Naive B cell (primary cell): ENCODE measurements around the gene TOM1. TPM values are rescaled to one million over a fixed set of nuclear protein-coding genes. Genes with fewer than 3 reads are reported as not detected.
A peak's percentile ranks its signal among the peaks of the same experiment; 100 is the strongest.

Experiments
- ATAC-seq, 2 donors: fragments of 150-1000 bp; cut with Tn5 transposase; 2 replicates each; pipeline ENCODE4 v1.10.0; 2021; ENCODE audit warnings: low read depth in 2 of 2, mild to moderate bottlenecking in 2 of 2, moderate library complexity in 2 of 2
- DNase-seq: peaks from one replicate; pipeline ENCODE4 v3.0.0; 2022
- H3K27ac Mint-ChIP-seq, 6 donors: one replicate each; pipeline ENCODE4 v1.8.0; 2020 to 2022; ENCODE audit warnings: mild to moderate bottlenecking in 6 of 6, mixed read lengths in 6 of 6, moderate library complexity in 5 of 6, inconsistent platforms in 2 of 6
- H3K27me3 Mint-ChIP-seq, 3 donors: one replicate each; pipeline ENCODE4 v1.8.0; 2021 to 2022; ENCODE audit warnings: mixed read lengths in 3 of 3, mild to moderate bottlenecking in 1 of 3
- H3K36me3 Mint-ChIP-seq, 2 donors: one replicate each; pipeline ENCODE4 v1.8.0; 2020 to 2022; ENCODE audit warnings: mixed read lengths in 2 of 2, inconsistent platforms in 1 of 2, mild to moderate bottlenecking in 1 of 2
- H3K4me1 Mint-ChIP-seq, 3 donors: one replicate each; pipeline ENCODE4 v1.8.0; 2020 to 2022; ENCODE audit warnings: mixed read lengths in 3 of 3, inconsistent platforms in 1 of 3, mild to moderate bottlenecking in 1 of 3, moderate library complexity in 1 of 3
- H3K4me3 Mint-ChIP-seq, 8 donors: one replicate each; pipeline ENCODE4 v1.8.0; 2020 to 2022; ENCODE audit warnings: mild to moderate bottlenecking in 8 of 8, mixed read lengths in 8 of 8, moderate library complexity in 8 of 8, inconsistent platforms in 2 of 8
- H3K9me3 Mint-ChIP-seq, 7 donors: one replicate each; pipeline ENCODE4 v1.8.0; 2020 to 2022; ENCODE audit warnings: mixed read lengths in 7 of 7, mild to moderate bottlenecking in 5 of 7, inconsistent platforms in 2 of 7, moderate library complexity in 1 of 7
- polyA plus RNA-seq, 6 donors: library from polyadenylated mRNA; unstranded; fragments of 300-500 nt; fragmentation: Illumina TruSeq; gene quantifications; one replicate each; pipeline ENCODE4 v1.2.3, GENCODE V29; 2021; ENCODE audit warnings: low read depth in 6 of 6

TOM1 gene
- polyA plus RNA-seq, 6 donors from 2014 or later: 15.4 to 24.9 (median 18.8) TPM

DNA sequence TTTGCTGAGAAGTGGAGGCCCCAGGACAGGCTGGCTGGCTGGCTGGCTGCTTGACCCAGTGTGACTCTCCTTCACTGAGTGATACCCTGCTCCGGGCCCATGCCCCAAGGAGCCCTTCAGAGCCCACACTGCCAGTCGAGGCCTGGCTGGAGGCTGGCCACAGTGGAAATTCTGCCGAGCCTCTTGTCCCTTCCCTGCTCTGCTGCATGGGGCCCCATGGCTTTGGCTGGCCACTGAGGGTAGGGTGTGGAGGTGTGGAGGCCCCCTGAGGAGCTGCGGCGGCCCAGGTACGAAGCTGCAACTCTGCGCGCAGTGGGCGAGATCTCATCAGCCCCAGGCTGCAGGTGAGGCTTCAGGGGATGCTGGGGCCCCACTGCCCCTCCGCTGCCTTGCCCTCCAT lies 47.8 kb downstream of the TOM1 start:
- H3K36me3 Mint-ChIP-seq: no peaks in the 10 kb centered on the region

GRCh38 chr22:35348026-35348590 lies 48.4 kb downstream of the TOM1 start:
- H3K4me3 Mint-ChIP-seq: no peak overlapping the region

More for the DNA sequence above, 47.8 kb downstream of the TOM1 start:
- DNase-seq: no peak
- H3K4me3 Mint-ChIP-seq: no peak overlapping the region
- peaks cover 19 to 24% (median 23%) of the 10 kb centered on the region in 3 donors for H3K4me1 Mint-ChIP-seq
- H3K27me3 Mint-ChIP-seq: no peaks in the 10 kb centered on the region
- ATAC-seq: no peak
- H3K9me3 Mint-ChIP-seq: no peaks in the 10 kb centered on the region
- H3K27ac Mint-ChIP-seq: no peak overlapping the region

GRCh38 chr22:35348703-35349102 lies 49.0 kb downstream of the TOM1 start:
- H3K4me3 Mint-ChIP-seq: no peak overlapping the region
- H3K27ac Mint-ChIP-seq: no peak overlapping the region
- no peaks in the 10 kb centered on the region for H3K27me3 Mint-ChIP-seq
- H3K36me3 Mint-ChIP-seq: no peaks in the 10 kb centered on the region
- no peak for ATAC-seq
- H3K4me1 Mint-ChIP-seq: peaks cover 30 to 36% (median 33%) of the 10 kb centered on the region in 3 donors
- DNase-seq: no peak
- H3K9me3 Mint-ChIP-seq: no peaks in the 10 kb centered on the region

More at GRCh38 chr22:35348026-35348590, 48.4 kb downstream of the TOM1 start:
- ATAC-seq (no peak), DNase-seq (no peak)
- no peak overlapping the region for H3K27ac Mint-ChIP-seq
- H3K27me3 Mint-ChIP-seq: no peaks in the 10 kb centered on the region
- no peaks in the 10 kb centered on the region for H3K9me3 Mint-ChIP-seq
- H3K4me1 Mint-ChIP-seq: peaks cover 26 to 30% (median 29%) of the 10 kb centered on the region in 3 donors
- H3K36me3 Mint-ChIP-seq: no peaks in the 10 kb centered on the region

GRCh38 chr22:35349368-35349703 lies 49.6 kb downstream of the TOM1 start:
- H3K4me3 Mint-ChIP-seq: peak overlapping the region in 3 of 8 donors; percentile 25 to 42 (median 31)

DNA sequence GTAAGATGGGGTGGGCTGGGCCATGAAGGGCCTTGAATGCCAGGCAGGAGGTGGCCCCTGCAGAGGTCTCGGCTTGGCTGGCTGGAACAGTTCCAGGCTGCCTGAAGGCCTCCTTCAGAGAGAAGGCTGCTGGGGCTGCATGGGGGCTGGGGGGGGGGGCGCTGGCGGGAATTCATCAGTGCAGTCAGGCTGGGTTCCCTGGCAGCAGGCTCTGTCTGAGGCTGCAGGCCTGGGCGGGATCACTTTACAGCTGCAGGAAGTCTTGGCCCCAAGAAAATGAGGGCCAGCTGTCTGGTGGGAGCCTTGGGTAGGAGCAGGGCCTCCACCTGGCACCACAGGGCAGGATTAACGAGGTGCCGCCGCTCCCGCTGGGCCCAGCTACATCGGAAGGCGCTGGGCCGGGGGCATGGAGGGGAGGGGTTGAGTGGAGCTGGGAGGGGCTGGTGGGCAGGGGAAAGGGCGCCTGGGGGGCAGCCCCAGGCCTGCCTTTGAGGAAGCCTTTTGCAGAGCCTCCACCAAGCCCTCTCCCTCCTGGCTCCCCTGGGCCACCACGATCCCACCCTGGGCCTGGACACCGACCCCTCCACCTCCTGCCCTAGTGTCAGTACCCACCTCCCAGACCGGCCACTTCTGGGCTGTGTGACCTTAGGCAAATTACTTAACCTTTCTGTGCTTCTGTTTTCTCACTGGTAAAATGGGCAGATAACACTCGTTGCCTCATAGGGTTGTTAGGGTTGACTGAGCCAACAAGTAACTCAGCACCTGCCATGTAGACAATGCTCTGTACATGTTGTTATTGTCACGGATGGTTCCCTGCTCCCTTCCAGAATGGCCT lies 50.2 kb downstream of the TOM1 start:
- Mint-ChIP-seq H3K4me3 (peak overlapping the region in 5 of 8 donors; percentile 22 to 87 (median 42)), H3K27me3 (no peaks in the 10 kb centered on the region), H3K36me3 (no peaks in the 10 kb centered on the region), H3K4me1 (peaks cover 30 to 47% (median 34%) of the 10 kb centered on the region in 3 donors), H3K27ac (peak overlapping the region in 5 of 6 donors; percentile 27 to 100 (median 84)), H3K9me3 (no peaks in the 10 kb centered on the region)
- no peak for ATAC-seq
- no peak for DNase-seq

More at GRCh38 chr22:35349368-35349703, 49.6 kb downstream of the TOM1 start:
- H3K27me3 Mint-ChIP-seq: no peaks in the 10 kb centered on the region
- H3K4me1 Mint-ChIP-seq: peaks cover 30 to 42% (median 33%) of the 10 kb centered on the region in 3 donors
- no peaks in the 10 kb centered on the region for H3K36me3 Mint-ChIP-seq
- ATAC-seq: no peak
- peak overlapping the region in 2 of 6 donors; percentile 78 to 97 for H3K27ac Mint-ChIP-seq
- DNase-seq: no peak
- no peaks in the 10 kb centered on the region for H3K9me3 Mint-ChIP-seq

DNA sequence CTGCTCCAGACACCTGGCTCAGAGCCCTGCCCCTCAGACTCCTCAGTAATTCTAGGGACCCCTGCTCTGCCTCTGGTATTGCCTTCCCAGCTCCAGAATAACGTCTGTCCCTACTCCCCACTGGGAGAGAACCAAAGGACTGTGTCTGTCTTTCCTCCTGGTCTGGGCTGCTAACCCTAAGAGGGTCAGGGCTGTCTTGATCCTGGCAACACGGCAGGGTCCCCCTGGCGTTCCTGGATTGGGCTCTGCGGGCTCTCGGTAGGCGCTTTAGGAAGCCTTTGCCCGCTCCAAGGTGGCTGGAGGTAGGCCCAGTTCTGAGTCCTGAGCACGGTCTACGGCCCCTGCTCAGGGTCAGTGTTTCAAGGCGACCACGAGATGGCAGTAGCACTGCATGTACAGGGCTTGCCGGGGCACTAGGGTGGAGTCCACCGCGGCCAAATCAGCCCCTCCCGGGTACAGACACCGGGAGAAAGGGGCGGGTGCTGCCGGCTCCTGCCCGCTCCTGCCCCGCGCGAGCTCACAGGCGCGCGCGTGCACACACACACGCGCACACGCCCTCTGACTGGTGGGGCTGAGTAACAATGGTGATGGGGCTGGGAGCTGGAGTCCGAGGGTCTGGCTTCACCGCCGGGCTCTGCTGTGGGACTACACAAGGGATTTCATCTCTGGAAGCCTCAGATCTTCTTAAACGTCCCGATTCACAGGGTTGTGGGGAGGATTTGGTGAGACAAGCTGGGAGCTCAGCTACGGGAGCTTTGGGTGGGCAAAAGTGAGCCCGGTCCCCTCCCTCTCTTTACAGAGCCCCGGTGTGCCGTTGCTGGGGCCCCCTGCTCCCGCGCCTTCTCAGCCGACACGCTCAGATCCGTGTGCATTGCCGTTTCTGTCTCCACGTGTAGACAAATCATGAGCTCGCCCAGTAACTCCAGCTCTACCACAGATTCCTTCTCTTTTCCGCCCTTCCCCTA lies 51.1 kb downstream of the TOM1 start:
- peak; percentile 83 for DNase-seq
- Mint-ChIP-seq H3K27ac (peak overlapping the region; percentile 97 to 100 (median 98)), H3K27me3 (no peaks in the 10 kb centered on the region), H3K4me3 (peak overlapping the region; percentile 78 to 94 (median 90)), H3K36me3 (no peaks in the 10 kb centered on the region), H3K9me3 (peaks cover 0 to 3% (median 0%) of the 10 kb centered on the region in 7 donors), H3K4me1 (peaks cover 34 to 56% (median 43%) of the 10 kb centered on the region in 3 donors)
- peak; percentile 58 to 72 for ATAC-seq

- DNase-seq (peak; percentile 91), ATAC-seq (peak; percentile 78 to 80)
- peaks cover 36 to 66% (median 52%) of the 10 kb centered on the region in 3 donors for H3K4me1 Mint-ChIP-seq
- H3K36me3 Mint-ChIP-seq: no peaks in the 10 kb centered on the region
- H3K9me3 Mint-ChIP-seq: peaks cover 0 to 3% (median 0%) of the 10 kb centered on the region in 7 donors
- H3K27me3 Mint-ChIP-seq: no peaks in the 10 kb centered on the region
- H3K4me3 Mint-ChIP-seq: peak overlapping the region; percentile 78 to 94 (median 90)
- peak overlapping the region; percentile 97 to 100 (median 98) for H3K27ac Mint-ChIP-seq
These were observed 52.8 kb downstream of the TOM1 start for GRCh38 chr22:35352214-35353111.

- H3K4me1 Mint-ChIP-seq: peaks cover 40 to 69% (median 52%) of the 10 kb centered on the region in 3 donors
- peak overlapping the region in 7 of 8 donors; percentile 77 to 94 (median 87) for H3K4me3 Mint-ChIP-seq
- H3K27ac Mint-ChIP-seq: peak overlapping the region; percentile 36 to 100 (median 98)
- H3K27me3 Mint-ChIP-seq: no peaks in the 10 kb centered on the region
- ATAC-seq (no peak), DNase-seq (peak; percentile 27)
- H3K9me3 Mint-ChIP-seq: peaks cover 0 to 4% (median 0%) of the 10 kb centered on the region in 7 donors
- H3K36me3 Mint-ChIP-seq: no peaks in the 10 kb centered on the region
These were observed 53.6 kb downstream of the TOM1 start for GRCh38 chr22:35353318-35353717.

DNA sequence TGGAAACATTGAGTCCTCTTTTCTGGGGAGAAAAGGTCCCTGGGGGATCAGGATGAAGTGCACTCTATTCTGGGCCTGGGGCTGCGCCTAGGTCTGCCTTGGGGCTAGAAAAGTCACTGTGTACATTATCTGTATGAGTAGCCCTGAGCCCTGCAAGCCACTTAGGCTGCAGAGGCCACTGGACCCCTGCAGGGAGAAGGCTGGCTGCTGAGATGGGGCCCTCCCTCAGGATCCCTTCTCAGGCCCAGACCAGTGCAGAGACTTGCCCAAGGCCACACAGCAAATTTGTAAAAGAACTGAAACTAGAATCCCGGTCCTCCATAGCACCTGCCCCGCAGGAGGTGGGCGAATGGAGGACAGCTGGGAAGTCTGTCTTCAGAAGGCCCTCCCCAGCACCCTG lies 54.4 kb downstream of the TOM1 start:
- DNase-seq: no peak
- Mint-ChIP-seq H3K27me3 (no peaks in the 10 kb centered on the region), H3K36me3 (no peaks in the 10 kb centered on the region), H3K9me3 (peaks cover 0 to 4% (median 0%) of the 10 kb centered on the region in 7 donors), H3K4me3 (peak overlapping the region in 2 of 8 donors; percentile 32 to 74), H3K27ac (peak overlapping the region in 3 of 6 donors; percentile 57 to 100 (median 97)), H3K4me1 (peaks cover 40 to 73% (median 52%) of the 10 kb centered on the region in 3 donors)
- no peak for ATAC-seq

- DNase-seq (no peak), ATAC-seq (no peak)
- no peaks in the 10 kb centered on the region for H3K27me3 Mint-ChIP-seq
- H3K4me3 Mint-ChIP-seq: peak overlapping the region in 1 of 8 donors; percentile 15
- H3K4me1 Mint-ChIP-seq: peaks cover 15 to 59% (median 27%) of the 10 kb centered on the region in 3 donors
- H3K9me3 Mint-ChIP-seq: peaks cover 0 to 4% (median 0%) of the 10 kb centered on the region in 7 donors
- H3K27ac Mint-ChIP-seq: peak overlapping the region in 1 of 6 donors; percentile 16
- H3K36me3 Mint-ChIP-seq: no peaks in the 10 kb centered on the region
These were observed 58.4 kb downstream of the TOM1 start for GRCh38 chr22:35357883-35358621.

- peaks cover 0 to 4% (median 0%) of the 10 kb centered on the region in 7 donors for H3K9me3 Mint-ChIP-seq
- no peak overlapping the region for H3K27ac Mint-ChIP-seq
- DNase-seq: no peak
- peak overlapping the region in 1 of 8 donors; percentile 61 for H3K4me3 Mint-ChIP-seq
- no peak for ATAC-seq
- no peaks in the 10 kb centered on the region for H3K27me3 Mint-ChIP-seq
- H3K36me3 Mint-ChIP-seq: no peaks in the 10 kb centered on the region
- H3K4me1 Mint-ChIP-seq: peaks cover 10 to 45% (median 23%) of the 10 kb centered on the region in 3 donors
These were observed 59.8 kb downstream of the TOM1 start for GRCh38 chr22:35359380-35360065.
